PFSK-1 (cell line): ENCODE data around the gene VTI1B.

Source experiments
- POLR2AphosphoS5 ChIP-seq: IDR thresholded peaks from 2 replicates; pipeline ENCODE4 v1.6.1; 2012; ENCODE audit warnings: low read depth, mild to moderate bottlenecking, control low read depth, low read length, moderate library complexity
- TAF1 ChIP-seq: IDR thresholded peaks from 2 replicates; pipeline ENCODE4 v1.6.1; 2012; ENCODE audit warnings: low read length, control low read depth, borderline replicate concordance; ENCODE audit not compliant: insufficient read depth
- TF ChIP-seq, protein P1 (sequence below), 2 experiments: IDR thresholded peaks; 2 replicates each; pipeline versions ENCODE4 v1.6.1 to v1.8.0; 2011 to 2012; ENCODE audit warnings: low read depth in 2 of 2, low read length in 2 of 2, control low read depth in 1 of 2, inconsistent platforms in 1 of 2, mild to moderate bottlenecking in 1 of 2, moderate library complexity in 1 of 2; ENCODE audit not compliant: insufficient read depth in 1 of 2

DNA sequence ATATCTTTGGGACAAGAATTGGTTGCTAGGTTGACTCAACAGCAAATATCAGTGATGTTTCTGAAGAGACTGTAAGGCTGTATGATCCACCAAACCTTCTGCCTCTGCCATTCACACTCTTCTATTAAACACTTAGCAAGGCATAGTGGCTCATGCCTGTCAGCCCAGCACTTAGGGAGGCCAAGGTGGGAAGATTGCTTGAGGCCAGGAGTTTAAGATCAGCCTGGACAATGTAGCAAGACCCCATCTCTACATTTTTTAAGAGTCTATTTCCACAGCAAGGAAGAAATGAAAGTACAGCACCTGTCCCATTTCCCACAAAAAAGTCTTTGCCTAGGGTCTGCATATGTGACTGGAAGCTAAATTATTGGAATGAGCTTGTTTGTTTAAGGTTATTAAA lies 46.9 kb downstream of the VTI1B start:
- TF ChIP-seq, protein P1, sequence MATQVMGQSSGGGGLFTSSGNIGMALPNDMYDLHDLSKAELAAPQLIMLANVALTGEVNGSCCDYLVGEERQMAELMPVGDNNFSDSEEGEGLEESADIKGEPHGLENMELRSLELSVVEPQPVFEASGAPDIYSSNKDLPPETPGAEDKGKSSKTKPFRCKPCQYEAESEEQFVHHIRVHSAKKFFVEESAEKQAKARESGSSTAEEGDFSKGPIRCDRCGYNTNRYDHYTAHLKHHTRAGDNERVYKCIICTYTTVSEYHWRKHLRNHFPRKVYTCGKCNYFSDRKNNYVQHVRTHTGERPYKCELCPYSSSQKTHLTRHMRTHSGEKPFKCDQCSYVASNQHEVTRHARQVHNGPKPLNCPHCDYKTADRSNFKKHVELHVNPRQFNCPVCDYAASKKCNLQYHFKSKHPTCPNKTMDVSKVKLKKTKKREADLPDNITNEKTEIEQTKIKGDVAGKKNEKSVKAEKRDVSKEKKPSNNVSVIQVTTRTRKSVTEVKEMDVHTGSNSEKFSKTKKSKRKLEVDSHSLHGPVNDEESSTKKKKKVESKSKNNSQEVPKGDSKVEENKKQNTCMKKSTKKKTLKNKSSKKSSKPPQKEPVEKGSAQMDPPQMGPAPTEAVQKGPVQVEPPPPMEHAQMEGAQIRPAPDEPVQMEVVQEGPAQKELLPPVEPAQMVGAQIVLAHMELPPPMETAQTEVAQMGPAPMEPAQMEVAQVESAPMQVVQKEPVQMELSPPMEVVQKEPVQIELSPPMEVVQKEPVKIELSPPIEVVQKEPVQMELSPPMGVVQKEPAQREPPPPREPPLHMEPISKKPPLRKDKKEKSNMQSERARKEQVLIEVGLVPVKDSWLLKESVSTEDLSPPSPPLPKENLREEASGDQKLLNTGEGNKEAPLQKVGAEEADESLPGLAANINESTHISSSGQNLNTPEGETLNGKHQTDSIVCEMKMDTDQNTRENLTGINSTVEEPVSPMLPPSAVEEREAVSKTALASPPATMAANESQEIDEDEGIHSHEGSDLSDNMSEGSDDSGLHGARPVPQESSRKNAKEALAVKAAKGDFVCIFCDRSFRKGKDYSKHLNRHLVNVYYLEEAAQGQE (IDR thresholded peaks at IDR 0.05; ENCODE audit: insufficient read depth in 1 of 2, low read depth in 2 of 2, low read length in 2 of 2), result no peak
- TF ChIP-seq TAF1 (no peak), POLR2AphosphoS5 (no peak)
